ENCODE results near the gene STK24.

The STK24 gene

GRCh38 chr13:98490195-98490836 lies 86.6 kb downstream of the STK24 start:
- no peaks in the 10 kb centered on the region for H3K27me3 ChIP-seq (ENCODE audit: low read depth, low read length)
- no peak overlapping the region for H2AFZ ChIP-seq (ENCODE audit: low read depth, low read length)
- peaks cover 81% of the 10 kb centered on the region for H3K79me2 ChIP-seq (ENCODE audit: low read length)
- H4K20me1 ChIP-seq (ENCODE audit: insufficient read depth, low read length), result peaks cover 87% of the 10 kb centered on the region
- TF ChIP-seq CTCF (IDR thresholded peaks at IDR 0.05; ENCODE audit: low read depth, low read length) (no peak), EZH2phosphoT487 (IDR thresholded peaks at IDR 0.05; ENCODE audit: low read depth) (no peak)
- H3K36me3 ChIP-seq (replicated peaks; ENCODE audit: low read depth, low read length), result no peaks in the 10 kb centered on the region
- H3K27ac ChIP-seq (ENCODE audit: low read length), result no peak overlapping the region
- H3K4me2 ChIP-seq (ENCODE audit: low read length), result no peak overlapping the region
- peaks cover 31% of the 10 kb centered on the region for H3K4me1 ChIP-seq (ENCODE audit: low read length)
- no peaks in the 10 kb centered on the region for H3K9me3 ChIP-seq (ENCODE audit: insufficient read depth, low read length)
- no peak overlapping the region for H3K9ac ChIP-seq (ENCODE audit: low read length)
- H3K4me3 ChIP-seq (ENCODE audit: low read length), result no peak overlapping the region

DNA sequence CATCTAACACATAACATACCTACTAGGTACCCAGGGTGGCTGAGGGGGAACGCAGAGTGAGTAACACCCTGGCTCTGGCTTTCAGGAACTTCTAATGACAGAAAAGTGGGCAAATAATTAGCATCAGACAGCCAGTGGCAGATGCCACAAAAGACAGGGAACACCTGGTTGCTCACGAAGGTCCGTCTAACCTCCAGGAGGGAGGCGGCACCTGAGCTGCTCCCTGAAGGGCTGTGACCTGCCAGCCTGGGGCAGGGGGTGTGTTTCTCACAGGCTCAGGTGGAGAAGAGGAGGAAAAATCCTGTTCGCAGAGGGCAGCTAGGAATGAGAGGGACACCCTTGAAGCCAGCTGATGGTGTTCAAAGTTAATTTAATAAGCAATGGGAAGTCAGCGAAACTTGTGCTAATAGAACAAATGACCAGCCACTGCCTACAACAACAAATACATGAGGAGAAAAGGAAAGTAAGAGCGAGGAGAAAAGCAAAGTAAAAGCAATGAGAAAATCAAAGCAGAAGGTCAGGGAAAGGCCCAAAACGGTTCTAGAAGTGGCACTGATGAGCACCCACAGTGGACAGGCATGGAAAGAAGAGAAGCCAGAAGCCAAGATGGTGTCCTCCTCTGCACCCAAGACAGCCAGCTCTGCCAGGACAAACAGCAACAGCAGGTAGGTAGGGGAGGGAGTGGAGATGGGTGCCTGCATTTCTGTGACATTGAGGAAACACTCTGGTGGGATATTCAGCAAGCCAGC lies 87.3 kb downstream of the STK24 start:
- Histone ChIP-seq H3K36me3 (replicated peaks; ENCODE audit: low read depth, low read length) (no peaks in the 10 kb centered on the region), H2AFZ (ENCODE audit: low read depth, low read length) (no peak overlapping the region), H3K9me3 (ENCODE audit: insufficient read depth, low read length) (no peaks in the 10 kb centered on the region), H3K9ac (ENCODE audit: low read length) (no peak overlapping the region), H3K4me2 (ENCODE audit: low read length) (peak overlapping the region; percentile 63), H3K27ac (ENCODE audit: low read length) (no peak overlapping the region), H3K27me3 (ENCODE audit: low read depth, low read length) (no peaks in the 10 kb centered on the region), H3K79me2 (ENCODE audit: low read length) (peaks cover 84% of the 10 kb centered on the region), H3K4me3 (ENCODE audit: low read length) (0 out of 2 replicates have a peak overlapping the region, but pooled peaks have one; percentile 30), H3K4me1 (ENCODE audit: low read length) (peaks cover 35% of the 10 kb centered on the region), H4K20me1 (ENCODE audit: insufficient read depth, low read length) (peaks cover 91% of the 10 kb centered on the region)
- no peak for TF ChIP-seq EZH2phosphoT487 (IDR thresholded peaks at IDR 0.05; ENCODE audit: low read depth)

DNA sequence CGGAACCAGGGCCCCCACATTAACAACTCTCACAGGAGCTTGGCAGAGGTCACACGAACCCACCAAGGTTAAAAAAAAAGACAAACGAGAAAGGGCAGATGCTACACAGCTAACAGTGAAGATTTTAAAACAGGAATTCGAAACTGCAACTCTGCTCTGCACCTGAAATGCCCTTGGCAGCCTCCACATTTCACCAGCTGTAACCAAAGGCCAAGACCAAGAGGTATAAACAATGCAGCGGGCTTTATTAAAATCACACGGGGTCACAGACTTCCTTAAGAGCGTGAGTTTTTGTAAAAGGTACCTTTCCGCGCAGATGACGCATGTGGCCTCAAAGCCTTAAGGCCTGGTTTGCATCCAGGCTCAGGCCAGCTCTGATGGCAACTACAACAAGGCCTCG lies 88.2 kb downstream of the STK24 start:
- Histone ChIP-seq H3K79me2 (ENCODE audit: low read length) (peaks cover 90% of the 10 kb centered on the region), H3K36me3 (replicated peaks; ENCODE audit: low read depth, low read length) (no peaks in the 10 kb centered on the region), H4K20me1 (ENCODE audit: insufficient read depth, low read length) (peaks cover 96% of the 10 kb centered on the region), H3K4me3 (ENCODE audit: low read length) (peak overlapping the region; percentile 30), H3K9ac (ENCODE audit: low read length) (no peak overlapping the region), H3K27ac (ENCODE audit: low read length) (no peak overlapping the region), H3K9me3 (ENCODE audit: insufficient read depth, low read length) (no peaks in the 10 kb centered on the region), H3K4me1 (ENCODE audit: low read length) (peaks cover 43% of the 10 kb centered on the region), H2AFZ (ENCODE audit: low read depth, low read length) (no peak overlapping the region), H3K27me3 (ENCODE audit: low read depth, low read length) (no peaks in the 10 kb centered on the region), H3K4me2 (ENCODE audit: low read length) (peak overlapping the region; percentile 63)
- TF ChIP-seq CTCF (IDR thresholded peaks at IDR 0.05; ENCODE audit: low read depth, low read length), result no peak
- no peak for TF ChIP-seq EZH2phosphoT487 (IDR thresholded peaks at IDR 0.05; ENCODE audit: low read depth)

- Histone ChIP-seq H3K79me2 (ENCODE audit: low read length) (peaks cover 93% of the 10 kb centered on the region), H3K4me2 (ENCODE audit: low read length) (0 out of 2 replicates have a peak overlapping the region, but pooled peaks have one; percentile 9), H4K20me1 (ENCODE audit: insufficient read depth, low read length) (peaks cover 97% of the 10 kb centered on the region), H3K4me3 (ENCODE audit: low read length) (no peak overlapping the region), H3K4me1 (ENCODE audit: low read length) (peaks cover 54% of the 10 kb centered on the region), H3K27me3 (ENCODE audit: low read depth, low read length) (no peaks in the 10 kb centered on the region), H2AFZ (ENCODE audit: low read depth, low read length) (no peak overlapping the region), H3K27ac (ENCODE audit: low read length) (no peak overlapping the region), H3K36me3 (replicated peaks; ENCODE audit: low read depth, low read length) (no peaks in the 10 kb centered on the region), H3K9me3 (ENCODE audit: insufficient read depth, low read length) (no peaks in the 10 kb centered on the region), H3K9ac (ENCODE audit: low read length) (no peak overlapping the region)
- TF ChIP-seq EZH2phosphoT487 (IDR thresholded peaks at IDR 0.05; ENCODE audit: low read depth), result no peak
- no peak for TF ChIP-seq CTCF (IDR thresholded peaks at IDR 0.05; ENCODE audit: low read depth, low read length)
Observed at GRCh38 chr13:98487522-98487921, 89.4 kb downstream of the STK24 start.

All from OCI-LY3 (cell line).